Lower leg skin (tissue), 3 donors: ENCODE measurements around the gene CASK.

Experiments
- CTCF ChIP-seq, 3 donors: fragments of 450-650 bp; IDR thresholded peaks; one replicate each; pipeline ENCODE4 v1.5.1; 2016; ENCODE audit warnings: antibody characterized with exemption in 3 of 3, mild to moderate bottlenecking in 3 of 3, moderate library complexity in 2 of 3
- POLR2A ChIP-seq, 2 donors: fragments of 450-650 bp; IDR thresholded peaks; one replicate each; pipeline ENCODE4 v1.6.1; 2016 to 2017; ENCODE audit warnings: antibody characterized with exemption in 2 of 2, mild to moderate bottlenecking in 1 of 2, moderate library complexity in 1 of 2

- TF ChIP-seq CTCF (IDR thresholded peaks at IDR 0.05) (no peak), POLR2A (IDR thresholded peaks at IDR 0.05) (no peak)
Observed at GRCh38 chrX:41863343-41864203, 59.8 kb downstream of the CASK start.
